ENCODE results near the gene FASTK. TPM values are rescaled to one million over a fixed set of nuclear protein-coding genes. Genes with fewer than 3 reads are reported as not detected.

Gene FASTK
- total RNA-seq, 1 experiment from 2014 or later: 104 TPM

DNA sequence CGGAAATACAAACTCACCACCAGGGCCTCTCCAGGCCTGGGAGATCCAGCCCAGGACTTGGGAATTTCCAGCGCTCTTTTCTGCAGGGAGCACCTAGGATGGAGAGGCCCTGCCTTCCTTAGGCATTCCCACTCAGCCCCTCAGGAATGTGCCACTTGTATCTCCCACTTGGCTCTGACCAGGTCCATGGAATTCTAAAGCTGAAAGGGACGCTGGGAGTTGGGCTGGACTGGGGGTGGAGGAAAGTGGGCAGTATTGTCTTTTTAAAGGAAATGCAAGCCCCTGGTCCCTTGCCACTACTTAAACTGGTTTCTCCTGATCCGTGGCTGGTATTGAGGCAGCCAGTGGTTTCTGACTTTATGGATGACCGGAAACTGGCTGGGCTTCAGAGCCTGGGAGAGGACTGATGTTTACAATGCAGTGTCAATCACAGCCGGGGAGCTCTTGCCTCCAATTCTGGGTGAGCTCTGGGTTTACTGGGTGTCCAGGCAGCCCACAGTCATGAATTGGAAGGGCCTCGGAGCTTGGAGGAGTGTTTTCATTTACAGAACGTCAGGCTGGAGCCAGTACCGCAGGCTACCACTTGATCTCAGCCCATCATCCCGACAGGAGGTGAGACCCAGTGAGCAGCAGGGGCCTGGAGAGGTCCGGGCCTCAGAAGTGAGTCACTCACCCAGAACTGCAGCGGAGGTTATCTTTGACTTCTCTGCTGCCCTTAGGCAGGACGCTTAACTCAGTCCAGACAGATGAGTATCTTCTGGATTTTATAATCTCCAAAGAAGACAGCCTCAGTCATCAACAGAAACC, 32.9 kb upstream of the FASTK start:
- H3K36me3 ChIP-seq: peaks cover 23% of the 10 kb centered on the region
- H3K9me3 ChIP-seq (replicated peaks): no peaks in the 10 kb centered on the region
- no peaks in the 10 kb centered on the region for H3K27me3 ChIP-seq (replicated peaks)
- peaks cover 31% of the 10 kb centered on the region for H3K4me1 ChIP-seq (replicated peaks)
- H3K27ac ChIP-seq: peak overlapping the region; percentile 72
- peak overlapping the region; percentile 5; the same call in 1 of the 2 replicates for H3K4me3 ChIP-seq
- peak; percentile 87 to 91 for DNase-seq (ENCODE audit: low read depth in 1 of 2, low spot score in 2 of 2)

DNA sequence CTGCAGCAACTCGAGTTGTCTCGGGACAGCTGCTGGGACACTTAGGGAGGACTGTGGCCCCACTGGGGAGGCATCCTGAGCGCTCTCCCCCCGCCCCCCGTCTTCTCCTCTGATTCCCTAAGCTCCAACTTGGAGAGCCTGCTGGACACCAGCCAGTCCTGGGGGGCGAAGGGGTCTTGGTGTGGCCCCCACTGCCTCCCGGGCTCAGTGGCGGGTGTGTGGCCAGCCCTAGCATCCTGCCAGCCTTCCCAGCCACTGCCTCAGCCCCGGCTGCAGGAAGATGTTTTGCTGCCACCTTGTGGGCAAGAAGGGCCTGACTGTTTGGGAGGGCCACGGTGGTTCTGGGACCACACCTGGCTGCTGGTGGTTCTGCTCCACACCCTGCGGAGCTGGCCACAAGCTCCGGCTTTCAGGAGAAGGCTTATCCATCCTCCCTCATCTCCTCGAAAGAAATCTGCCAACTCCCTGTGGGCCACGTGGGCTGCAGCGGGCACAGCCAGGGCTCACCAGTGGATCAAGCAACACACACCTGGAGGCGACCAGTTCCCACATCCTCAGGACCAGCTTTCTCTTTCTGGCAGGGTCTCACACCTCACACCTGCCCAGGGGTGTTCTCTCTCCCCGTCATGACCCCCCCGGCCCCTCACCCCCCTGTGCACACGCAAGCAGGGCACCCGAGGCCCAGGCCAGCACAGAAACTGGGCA, 30.5 kb upstream of the FASTK start:
- Histone ChIP-seq H3K27me3 (replicated peaks) (no peaks in the 10 kb centered on the region), H3K4me3 (no peak overlapping the region), H3K36me3 (peaks cover 9% of the 10 kb centered on the region), H3K4me1 (replicated peaks) (peaks cover 31% of the 10 kb centered on the region), H3K27ac (no peak overlapping the region), H3K9me3 (replicated peaks) (no peaks in the 10 kb centered on the region)
- DNase-seq (ENCODE audit: low read depth in 1 of 2, low spot score in 2 of 2): peak; percentile 68 to 76

DNA sequence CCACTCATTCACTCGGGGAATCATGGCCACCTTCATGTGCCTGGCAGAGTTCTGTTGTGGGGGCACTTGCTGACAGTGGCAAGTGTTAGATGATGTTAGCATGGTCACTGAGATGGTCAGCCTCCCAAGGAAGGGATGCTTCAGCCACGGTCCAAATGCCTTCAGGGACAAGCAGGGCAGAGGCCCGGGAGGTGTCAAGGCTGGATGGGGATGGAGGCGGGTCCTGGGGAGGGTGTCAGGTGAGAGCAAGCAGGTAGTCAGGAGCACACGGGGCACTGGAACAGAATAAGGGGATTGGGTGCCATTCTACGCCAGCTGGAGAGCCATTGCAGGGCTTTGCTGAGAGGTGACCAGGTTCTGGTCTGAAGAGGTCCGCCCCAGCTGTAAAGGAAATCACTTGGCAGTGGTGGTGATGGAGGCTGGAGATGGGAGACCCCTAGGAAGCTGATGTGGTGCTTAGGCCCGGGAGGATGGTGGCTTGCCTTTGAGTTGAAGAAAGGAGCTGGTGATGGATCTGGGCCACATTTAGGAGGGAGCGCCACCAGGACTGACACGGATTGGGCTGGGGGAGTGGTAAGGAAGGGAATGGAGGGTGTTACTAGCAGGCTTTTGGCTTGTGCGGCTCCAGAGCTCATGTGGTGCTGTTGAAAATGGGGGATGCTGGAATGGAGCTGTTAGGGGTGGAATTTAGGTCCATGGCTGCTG, 29.8 kb upstream of the FASTK start:
- Histone ChIP-seq H3K9me3 (replicated peaks) (no peaks in the 10 kb centered on the region), H3K27ac (no peak overlapping the region), H3K36me3 (peaks cover 3% of the 10 kb centered on the region; the same call in 1 of the 2 replicates), H3K4me1 (replicated peaks) (peaks cover 31% of the 10 kb centered on the region), H3K4me3 (no peak overlapping the region), H3K27me3 (replicated peaks) (no peaks in the 10 kb centered on the region)
- no peak for DNase-seq (ENCODE audit: low read depth in 1 of 2, low spot score in 2 of 2)

DNA sequence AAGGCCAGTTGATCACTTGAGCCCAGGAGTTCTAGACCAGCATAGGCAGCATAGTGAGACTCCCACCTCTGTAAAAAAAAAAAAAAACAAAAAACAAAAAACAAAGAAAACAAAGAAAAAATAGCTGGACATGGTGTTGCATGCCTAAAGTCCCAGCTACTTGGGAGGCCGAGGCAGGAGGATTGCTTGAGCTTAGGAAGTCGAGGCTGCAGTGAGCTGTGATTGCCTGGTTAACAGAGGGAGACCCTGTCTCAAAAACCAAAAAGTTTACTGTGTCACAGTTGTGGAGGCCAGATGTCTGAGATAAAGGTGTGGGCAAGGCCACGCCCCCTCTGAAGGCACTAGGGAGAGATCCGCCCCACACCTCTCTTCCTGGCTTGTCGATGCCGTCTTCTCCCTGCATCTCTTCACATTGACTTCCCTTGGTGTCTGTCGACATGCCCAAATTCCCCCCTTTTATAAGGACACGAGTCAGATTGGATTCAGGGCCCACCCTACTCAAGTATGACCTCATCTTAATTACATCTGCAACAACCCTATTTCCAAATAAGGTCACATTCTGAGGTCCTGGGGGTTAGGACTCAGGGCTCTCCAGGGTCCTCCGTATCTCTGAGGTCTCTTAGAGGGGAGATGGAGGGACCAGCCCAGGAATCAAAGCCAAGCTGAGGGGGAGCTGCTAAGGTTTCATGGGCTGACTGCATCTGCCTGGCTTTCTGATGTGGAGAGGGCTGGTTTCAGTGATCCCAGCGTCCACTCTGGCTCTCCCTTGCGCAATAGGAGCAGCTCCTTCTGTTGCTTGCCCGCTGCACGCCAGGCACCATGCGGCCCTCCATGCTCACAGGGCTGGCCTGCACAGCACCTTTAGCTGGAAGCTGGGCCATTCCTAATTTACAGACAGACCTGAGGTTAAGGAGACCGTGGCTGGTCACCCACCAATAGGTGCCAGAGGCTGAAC, 28.8 kb upstream of the FASTK start:
- DNase-seq (ENCODE audit: low read depth in 1 of 2, low spot score in 2 of 2): no peak
- Histone ChIP-seq H3K27ac (no peak overlapping the region), H3K9me3 (replicated peaks) (no peaks in the 10 kb centered on the region), H3K27me3 (replicated peaks) (no peaks in the 10 kb centered on the region), H3K36me3 (peaks cover 3% of the 10 kb centered on the region; the same call in 1 of the 2 replicates), H3K4me1 (replicated peaks) (peaks cover 38% of the 10 kb centered on the region), H3K4me3 (no peak overlapping the region)

DNA sequence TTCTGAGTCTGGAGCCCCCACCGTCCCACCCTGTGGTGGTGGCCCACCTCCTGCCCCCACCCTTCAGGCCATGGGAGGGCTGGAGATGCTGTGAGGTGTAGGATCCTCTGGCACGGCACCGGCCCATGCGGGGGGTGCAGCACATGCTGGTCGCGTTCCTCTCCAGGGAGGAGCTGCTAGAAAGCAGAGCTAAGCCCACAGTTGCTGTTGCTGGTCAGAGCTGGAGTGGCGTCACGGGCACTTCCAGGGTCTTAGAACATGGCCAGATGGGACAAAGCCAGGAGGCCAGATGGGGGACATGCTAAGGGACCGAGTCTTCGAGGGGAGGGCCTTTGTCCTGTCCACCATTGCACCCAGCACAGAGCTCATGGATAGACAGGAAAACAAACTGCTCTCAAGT, 27.3 kb upstream of the FASTK start:
- Histone ChIP-seq H3K4me3 (no peak overlapping the region), H3K27ac (no peak overlapping the region)
- no peak for DNase-seq (ENCODE audit: low read depth in 1 of 2, low spot score in 2 of 2)

DNA sequence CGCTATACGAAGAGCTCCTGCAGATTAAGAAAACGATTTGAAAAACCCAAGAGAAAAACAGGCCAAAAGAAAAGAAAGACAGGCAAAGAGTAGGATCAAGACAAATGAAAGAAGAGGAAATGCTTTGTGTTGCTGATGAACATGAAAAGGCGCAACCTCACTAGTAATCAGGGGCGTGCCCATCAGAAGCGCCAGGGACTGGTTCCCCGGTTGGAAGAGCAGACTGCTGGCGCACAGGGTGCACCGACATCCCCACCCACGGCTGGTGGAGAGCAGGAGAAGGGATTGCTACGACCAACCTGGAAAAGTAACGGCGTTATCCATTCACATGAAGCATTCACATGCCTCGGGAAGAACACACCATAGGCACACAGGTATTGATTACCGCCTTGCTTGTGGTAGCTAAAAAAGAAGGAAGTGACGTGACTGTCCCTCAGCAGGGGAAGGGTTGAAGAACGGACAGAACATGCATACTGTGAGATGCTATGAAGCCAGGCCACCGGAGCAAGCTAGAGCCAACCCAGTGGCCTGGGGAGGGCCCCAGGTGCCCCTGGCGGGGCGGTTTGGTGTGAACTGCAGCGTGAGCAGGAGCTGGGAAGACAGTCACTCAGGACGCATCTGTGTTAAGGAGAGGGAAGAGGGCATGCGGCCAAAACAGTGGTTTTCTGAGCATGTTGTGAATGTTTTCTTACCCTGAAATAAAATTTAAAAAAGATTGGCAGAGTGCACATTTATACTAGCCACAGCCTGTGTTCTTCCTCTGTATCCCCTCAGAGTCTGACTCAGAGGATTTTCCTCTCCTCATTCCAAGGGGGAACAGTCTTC, 24.0 kb upstream of the FASTK start:
- Histone ChIP-seq H3K4me3 (no peak overlapping the region), H3K36me3 (peaks cover 3% of the 10 kb centered on the region; the same call in 1 of the 2 replicates), H3K4me1 (replicated peaks) (peaks cover 15% of the 10 kb centered on the region), H3K27ac (no peak overlapping the region), H3K9me3 (replicated peaks) (no peaks in the 10 kb centered on the region), H3K27me3 (replicated peaks) (no peaks in the 10 kb centered on the region)
- peak in 1 of 2 experiments; percentile 37 for DNase-seq (ENCODE audit: low read depth in 1 of 2, low spot score in 2 of 2)

More for the DNA sequence above, 27.3 kb upstream of the FASTK start:
- no peaks in the 10 kb centered on the region for H3K27me3 ChIP-seq (replicated peaks)
- peaks cover 3% of the 10 kb centered on the region; the same call in 1 of the 2 replicates for H3K36me3 ChIP-seq
- peaks cover 23% of the 10 kb centered on the region for H3K4me1 ChIP-seq (replicated peaks)
- H3K9me3 ChIP-seq (replicated peaks): no peaks in the 10 kb centered on the region

DNA sequence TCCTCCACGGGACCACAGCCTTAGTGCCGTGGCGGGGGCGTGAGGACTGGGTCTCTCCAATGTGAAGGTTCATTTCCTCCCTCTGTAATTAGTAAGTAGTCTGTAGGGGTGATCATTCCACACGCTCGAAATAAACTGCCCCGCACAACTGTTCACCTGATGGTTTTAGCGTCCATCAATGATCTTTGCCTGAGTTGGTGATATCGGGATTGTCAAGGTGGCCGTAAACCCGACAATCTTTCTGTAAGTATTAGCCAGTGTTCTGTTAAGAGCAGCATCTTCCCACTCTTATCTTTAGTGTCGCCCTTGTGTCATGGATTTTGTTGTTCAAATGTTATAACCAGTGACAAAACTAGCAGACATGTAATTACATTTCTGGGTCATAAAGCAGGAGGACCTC, 23.4 kb upstream of the FASTK start:
- no peak overlapping the region for H3K27ac ChIP-seq
- peaks cover 9% of the 10 kb centered on the region for H3K4me1 ChIP-seq (replicated peaks)
- H3K36me3 ChIP-seq: peaks cover 3% of the 10 kb centered on the region; the same call in 1 of the 2 replicates
- no peak overlapping the region for H3K4me3 ChIP-seq
- H3K9me3 ChIP-seq (replicated peaks): no peaks in the 10 kb centered on the region
- H3K27me3 ChIP-seq (replicated peaks): no peaks in the 10 kb centered on the region
- DNase-seq (ENCODE audit: low read depth in 1 of 2, low spot score in 2 of 2): no peak

DNA sequence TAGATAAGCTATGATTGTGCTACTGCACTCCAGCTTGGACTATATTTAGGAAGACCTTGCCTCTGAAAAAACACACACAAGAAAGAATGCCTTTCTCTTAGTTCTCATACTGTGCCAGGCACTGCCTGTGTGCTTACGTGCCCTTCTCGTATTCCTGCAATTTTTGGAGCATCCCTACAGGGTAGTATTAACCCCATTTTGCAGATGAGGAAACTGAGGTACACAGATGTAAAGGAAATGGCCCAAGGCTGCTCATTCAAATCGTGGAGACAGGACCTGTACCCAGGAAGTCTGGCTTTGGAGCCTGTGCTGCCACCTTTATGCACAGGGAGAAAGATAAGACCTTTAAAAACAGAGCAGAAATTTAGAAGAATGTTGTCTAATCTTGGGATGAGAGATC, 22.4 kb upstream of the FASTK start:
- Histone ChIP-seq H3K27me3 (replicated peaks) (no peaks in the 10 kb centered on the region), H3K4me3 (no peak overlapping the region), H3K36me3 (peaks cover 3% of the 10 kb centered on the region; the same call in 1 of the 2 replicates), H3K9me3 (replicated peaks) (no peaks in the 10 kb centered on the region), H3K4me1 (replicated peaks) (peaks cover 9% of the 10 kb centered on the region), H3K27ac (no peak overlapping the region)
- DNase-seq (ENCODE audit: low read depth in 1 of 2, low spot score in 2 of 2): no peak

DNA sequence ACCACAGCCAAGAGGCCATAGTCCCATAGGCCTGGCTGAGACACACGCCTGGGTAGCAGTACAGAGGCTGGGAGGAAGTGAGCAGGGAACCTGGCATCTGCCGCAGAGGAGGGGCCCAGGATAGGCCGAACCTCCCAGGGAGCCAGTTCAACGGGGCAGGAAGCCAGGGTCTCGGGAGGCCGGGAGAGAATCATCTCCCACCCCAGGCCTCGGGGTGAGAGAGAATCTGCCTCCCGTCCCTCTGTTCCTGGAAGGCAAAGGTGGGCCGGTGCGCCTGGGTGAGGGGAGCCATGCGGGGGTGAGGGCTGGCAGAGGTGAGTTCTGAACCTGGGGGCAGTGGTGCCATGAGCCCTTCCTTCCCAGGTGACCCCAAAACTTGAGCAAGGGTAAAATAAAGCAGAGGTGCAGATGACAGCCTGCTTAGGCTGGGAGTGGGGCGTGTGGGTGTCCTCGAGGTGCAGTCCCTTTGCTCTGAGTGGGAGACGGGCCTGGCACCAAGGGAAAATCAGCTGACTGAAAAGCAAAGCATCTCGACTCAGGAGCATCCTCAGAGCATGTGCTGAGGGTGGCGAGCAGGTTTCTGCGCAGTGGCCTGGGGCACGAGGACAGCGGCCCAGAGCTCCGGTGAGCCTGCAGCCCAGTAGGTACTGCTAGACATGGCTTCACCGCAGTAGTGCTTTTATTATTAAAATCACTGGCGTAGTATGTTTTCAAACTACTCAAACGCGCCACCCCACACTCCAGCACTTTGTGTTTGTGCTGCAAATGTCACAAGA, 21.2 kb upstream of the FASTK start:
- Histone ChIP-seq H3K27me3 (replicated peaks) (no peaks in the 10 kb centered on the region), H3K36me3 (peaks cover 3% of the 10 kb centered on the region; the same call in 1 of the 2 replicates), H3K27ac (no peak overlapping the region), H3K9me3 (replicated peaks) (no peaks in the 10 kb centered on the region), H3K4me3 (no peak overlapping the region), H3K4me1 (replicated peaks) (peaks cover 9% of the 10 kb centered on the region)
- no peak for DNase-seq (ENCODE audit: low read depth in 1 of 2, low spot score in 2 of 2)

DNA sequence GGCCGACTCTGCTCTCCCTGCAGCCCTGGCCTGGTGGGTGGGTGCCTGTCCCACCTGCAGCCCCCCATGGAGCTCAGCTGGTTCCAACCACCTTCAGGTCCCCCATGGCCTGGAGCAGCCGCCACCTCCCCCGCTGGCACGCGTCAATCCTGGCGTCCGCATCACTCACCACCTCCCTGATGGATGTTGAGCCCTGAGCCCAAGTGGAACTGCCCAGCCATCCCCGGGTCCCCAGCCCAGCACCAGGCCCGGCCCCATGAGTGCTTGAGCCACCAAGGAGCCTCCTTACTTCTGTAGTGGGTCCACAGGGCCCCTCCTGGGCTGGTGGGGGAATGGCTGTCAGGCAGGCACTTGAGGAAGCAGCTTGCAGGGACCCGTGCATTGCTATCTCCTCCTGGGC, 20.3 kb upstream of the FASTK start:
- Histone ChIP-seq H3K27me3 (replicated peaks) (no peaks in the 10 kb centered on the region), H3K9me3 (replicated peaks) (no peaks in the 10 kb centered on the region), H3K4me1 (replicated peaks) (peaks cover 9% of the 10 kb centered on the region), H3K27ac (no peak overlapping the region), H3K4me3 (no peak overlapping the region), H3K36me3 (no peaks in the 10 kb centered on the region)
- DNase-seq (ENCODE audit: low read depth in 1 of 2, low spot score in 2 of 2): no peak

DNA sequence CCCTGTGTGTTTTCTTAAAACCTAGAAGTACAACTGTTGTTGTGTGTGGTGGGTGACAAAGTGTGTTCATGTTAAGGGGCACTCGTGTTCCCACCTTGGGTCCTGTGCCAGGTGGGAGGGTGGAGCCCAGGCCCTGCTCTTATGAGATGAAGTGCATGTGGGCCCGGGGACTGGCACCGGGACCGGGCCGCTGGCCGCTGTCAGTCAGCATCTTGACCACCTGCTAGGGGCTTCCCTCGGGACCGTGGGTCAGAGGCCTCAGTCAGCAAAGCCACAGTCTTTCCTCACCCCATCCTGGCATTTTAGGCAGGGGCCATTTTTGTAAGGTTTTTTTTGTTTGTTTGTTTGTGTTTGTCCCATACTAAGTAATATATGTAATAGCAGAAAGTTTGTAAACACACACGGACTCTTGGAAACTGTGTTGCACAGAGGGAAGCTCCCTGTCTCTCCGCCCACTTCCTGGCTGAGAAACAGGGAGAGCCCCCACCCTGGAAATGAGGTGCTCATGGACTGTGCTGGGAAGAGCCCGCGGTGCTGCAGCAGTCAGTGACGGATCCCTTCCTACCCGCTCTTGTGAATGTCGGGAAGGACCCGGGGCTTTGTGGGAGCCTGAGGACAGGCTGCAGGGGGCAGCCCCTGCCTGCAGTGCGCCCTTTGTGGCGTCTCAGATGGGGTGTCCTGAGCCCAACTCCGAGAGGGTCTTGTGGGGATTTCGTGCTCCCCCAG, 19.0 kb upstream of the FASTK start:
- H3K4me3 ChIP-seq: no peak overlapping the region
- H3K27ac ChIP-seq: no peak overlapping the region
- no peaks in the 10 kb centered on the region for H3K27me3 ChIP-seq (replicated peaks)
- no peaks in the 10 kb centered on the region for H3K9me3 ChIP-seq (replicated peaks)
- DNase-seq (ENCODE audit: low read depth in 1 of 2, low spot score in 2 of 2): no peak
- H3K36me3 ChIP-seq: no peaks in the 10 kb centered on the region
- peaks cover 7% of the 10 kb centered on the region for H3K4me1 ChIP-seq (replicated peaks)
